Naive thymus-derived CD4-positive, alpha-beta T cell (primary cell): Measurements from ENCODE around the gene TIMP1. TPM values are rescaled to one million over a fixed set of nuclear protein-coding genes. Genes with fewer than 3 reads are reported as not detected.

Source experiments
- ATAC-seq: fragments of 150-1000 bp; cut with Tn5 transposase; 2 replicates; pipeline ENCODE4 v1.10.0; 2021; ENCODE audit warnings: mild to moderate bottlenecking, moderate library complexity
- CTCF ChIA-PET: fragments of 350-600 bp; sonication (Branson Sonifier 250); formaldehyde crosslinking; loops from one replicate; lab custom pipeline; 2021; ENCODE audit warnings: antibody characterized with exemption; lab: Charles Lee
- POLR2A ChIA-PET: fragments of 350-600 bp; sonication (Branson Sonifier 250); formaldehyde crosslinking; loops from one replicate; lab custom pipeline; 2021; ENCODE audit warnings: antibody characterized with exemption, inconsistent platforms; lab: Charles Lee
- DNase-seq, 9 donors: peaks; one replicate each; pipeline versions ENCODE4 v3.0.0 to v3.0.0-alpha.2; 2020 to 2022; ENCODE audit warnings: mixed read lengths in 1 of 9
- H3K27ac ChIP-seq: one replicate; pipeline ENCODE4 v1.7.0; 2013; ENCODE audit warnings: mild to moderate bottlenecking, low read depth, low read length, moderate library complexity
- H3K27me3 ChIP-seq, 2 donors: one replicate each; pipeline ENCODE4 v1.7.0; 2013; ENCODE audit warnings: low read length in 2 of 2, mild to moderate bottlenecking in 2 of 2, moderate library complexity in 2 of 2; ENCODE audit not compliant: control insufficient read depth in 2 of 2, insufficient read depth in 2 of 2
- H3K36me3 ChIP-seq, 3 experiments: 1 replicate in 2 of 3; 2 replicates in 1 of 3; pipeline ENCODE4 v1.7.0; 2013; ENCODE audit warnings: low read length in 3 of 3, mild to moderate bottlenecking in 3 of 3, moderate library complexity in 1 of 3; ENCODE audit not compliant: insufficient read depth in 3 of 3, control insufficient read depth in 2 of 3
- H3K4me1 ChIP-seq, 2 donors: one replicate each; pipeline ENCODE4 v1.7.0; 2013; ENCODE audit warnings: low read length in 2 of 2, mild to moderate bottlenecking in 2 of 2, moderate library complexity in 1 of 2; ENCODE audit not compliant: control insufficient read depth in 2 of 2, insufficient read depth in 2 of 2
- H3K4me3 ChIP-seq: 2 replicates; pipeline ENCODE4 v1.7.0; 2013; ENCODE audit warnings: mild to moderate bottlenecking, low read length
- H3K9me3 ChIP-seq, 3 experiments: 1 replicate in 2 of 3; 2 replicates in 1 of 3; pipeline ENCODE4 v1.7.0; 2013; ENCODE audit warnings: low read length in 3 of 3; ENCODE audit not compliant: control insufficient read depth in 2 of 3
- H3K27ac Mint-ChIP-seq, 9 donors: one replicate each; pipeline ENCODE4 v1.8.0; 2020 to 2022; ENCODE audit warnings: mixed read lengths in 9 of 9, mild to moderate bottlenecking in 8 of 9, moderate library complexity in 5 of 9, inconsistent platforms in 2 of 9
- H3K27me3 Mint-ChIP-seq, 5 donors: one replicate each; pipeline ENCODE4 v1.8.0; 2021 to 2022; ENCODE audit warnings: mixed read lengths in 5 of 5, mild to moderate bottlenecking in 1 of 5
- H3K36me3 Mint-ChIP-seq, 5 donors: one replicate each; pipeline ENCODE4 v1.8.0; 2020 to 2022; ENCODE audit warnings: mixed read lengths in 5 of 5, mild to moderate bottlenecking in 3 of 5, inconsistent platforms in 1 of 5
- H3K4me1 Mint-ChIP-seq, 7 donors: one replicate each; pipeline ENCODE4 v1.8.0; 2020 to 2022; ENCODE audit warnings: mixed read lengths in 7 of 7, mild to moderate bottlenecking in 3 of 7, inconsistent platforms in 1 of 7
- H3K4me3 Mint-ChIP-seq, 10 donors: one replicate each; pipeline ENCODE4 v1.8.0; 2020 to 2022; ENCODE audit warnings: mild to moderate bottlenecking in 10 of 10, mixed read lengths in 10 of 10, moderate library complexity in 6 of 10, inconsistent platforms in 2 of 10
- H3K9me3 Mint-ChIP-seq, 11 donors: one replicate each; pipeline ENCODE4 v1.8.0; 2020 to 2022; ENCODE audit warnings: mixed read lengths in 11 of 11, mild to moderate bottlenecking in 4 of 11, inconsistent platforms in 1 of 11, moderate library complexity in 1 of 11
- intact Hi-C, 2 donors: fragments of 100-400 bp; cut with micrococcal nuclease; formaldehyde crosslinking; loops; one replicate each; pipeline ENCODE4 v1.15.1; 2023
- polyA plus RNA-seq, 2 donors: library from polyadenylated mRNA; unstranded; fragments of 300-500 nt; fragmentation: Illumina TruSeq; gene quantifications; one replicate each; pipeline ENCODE4 v1.2.3, GENCODE V29; 2021
- total RNA-seq, 6 experiments: library from RNA in 5 of 6; stranded (reverse) in 5 of 6; gene quantifications; 1 replicate in 5 of 6; 2 replicates in 1 of 6; pipeline ENCODE4 v1.2.3 and lab custom pipeline; 2021 to 2026

TIMP1 gene
- total and polyA plus RNA-seq, 7 experiments from 2014 or later, result 47.0 to 117 (median 85.2) TPM

GRCh38 chrX:47584714-47585113 lies 2.5 kb downstream of the TIMP1 start:
- Mint-ChIP-seq H3K4me3 (peak overlapping the region in 1 of 10 donors; percentile 3), H3K9me3 (peaks cover 0 to 2% (median 0%) of the 10 kb centered on the region in 11 donors), H3K27ac (peak overlapping the region in 3 of 9 donors; percentile 9 to 87 (median 85)), H3K36me3 (peaks cover 0 to 19% (median 0%) of the 10 kb centered on the region in 5 donors), H3K4me1 (peaks cover 13 to 33% (median 18%) of the 10 kb centered on the region in 7 donors), H3K27me3 (no peaks in the 10 kb centered on the region)
- Histone ChIP-seq H3K27ac (no peak overlapping the region), H3K4me3 (no peak overlapping the region), H3K9me3 (no peaks in the 10 kb centered on the region), H3K36me3 (no peaks in the 10 kb centered on the region), H3K27me3 (no peaks in the 10 kb centered on the region), H3K4me1 (peaks cover 9 to 17% of the 10 kb centered on the region in 2 donors)
- ChIA-PET POLR2A (no interaction called here), CTCF (no interaction called here)
- intact Hi-C loops, result loop anchor here in 1 of 2 donors (5.0 kb wide), 1 partner anchor 38 kb away; no protein-coding TSS in a partner anchor
- ATAC-seq (no peak), DNase-seq (no peak)

GRCh38 chrX:47585273-47585672 lies 3.0 kb downstream of the TIMP1 start:
- H3K27me3 ChIP-seq, result no peaks in the 10 kb centered on the region
- peaks cover 0 to 2% (median 0%) of the 10 kb centered on the region in 11 donors for H3K9me3 Mint-ChIP-seq
- CTCF ChIA-PET, result no interaction called here
- peaks cover 9 to 17% of the 10 kb centered on the region in 2 donors for H3K4me1 ChIP-seq
- POLR2A ChIA-PET, result no interaction called here
- H3K4me1 Mint-ChIP-seq, result peaks cover 10 to 30% (median 18%) of the 10 kb centered on the region in 7 donors
- no peak for DNase-seq
- H3K27ac ChIP-seq, result no peak overlapping the region
- no peak for ATAC-seq
- no peaks in the 10 kb centered on the region for H3K36me3 ChIP-seq
- H3K27ac Mint-ChIP-seq, result no peak overlapping the region
- H3K36me3 Mint-ChIP-seq, result peaks cover 0 to 19% (median 0%) of the 10 kb centered on the region in 5 donors
- H3K27me3 Mint-ChIP-seq, result no peaks in the 10 kb centered on the region
- H3K4me3 Mint-ChIP-seq, result no peak overlapping the region
- intact Hi-C loops, result no loop called here
- H3K9me3 ChIP-seq, result no peaks in the 10 kb centered on the region
- H3K4me3 ChIP-seq, result no peak overlapping the region

- Mint-ChIP-seq H3K4me1 (peaks cover 10 to 27% (median 18%) of the 10 kb centered on the region in 7 donors), H3K4me3 (no peak overlapping the region), H3K27me3 (no peaks in the 10 kb centered on the region), H3K9me3 (peaks cover 0 to 2% (median 0%) of the 10 kb centered on the region in 11 donors), H3K27ac (peak overlapping the region in 1 of 9 donors; percentile 17), H3K36me3 (peaks cover 0 to 19% (median 0%) of the 10 kb centered on the region in 5 donors)
- DNase-seq (no peak), ATAC-seq (no peak)
- intact Hi-C loops, result no loop called here
- Histone ChIP-seq H3K36me3 (no peaks in the 10 kb centered on the region), H3K4me3 (no peak overlapping the region), H3K4me1 (peaks cover 8 to 14% of the 10 kb centered on the region in 2 donors), H3K9me3 (no peaks in the 10 kb centered on the region), H3K27ac (no peak overlapping the region), H3K27me3 (no peaks in the 10 kb centered on the region)
- ChIA-PET POLR2A (interaction anchor here (0.8 kb wide), 1 partner anchor 37 kb away, joined by 3 read pairs; no protein-coding TSS in a partner anchor), CTCF (no interaction called here)
These were observed 4.0 kb downstream of the TIMP1 start for GRCh38 chrX:47586043-47586787.

- ATAC-seq (no peak), DNase-seq (no peak)
- Mint-ChIP-seq H3K27me3 (no peaks in the 10 kb centered on the region), H3K36me3 (peaks cover 0 to 17% (median 0%) of the 10 kb centered on the region in 5 donors), H3K9me3 (peaks cover 0 to 2% (median 0%) of the 10 kb centered on the region in 11 donors), H3K4me1 (peaks cover 5 to 18% (median 9%) of the 10 kb centered on the region in 7 donors), H3K4me3 (no peak overlapping the region), H3K27ac (peak overlapping the region in 2 of 9 donors; percentile 62 to 63)
- intact Hi-C loops, result no loop called here
- Histone ChIP-seq H3K4me3 (no peak overlapping the region), H3K4me1 (peaks cover 0 to 3% of the 10 kb centered on the region in 2 donors), H3K36me3 (no peaks in the 10 kb centered on the region), H3K27ac (no peak overlapping the region), H3K27me3 (no peaks in the 10 kb centered on the region), H3K9me3 (no peaks in the 10 kb centered on the region)
- POLR2A ChIA-PET, result interaction anchor here (0.5 to 0.8 kb wide), 3 partner anchors 10 to 36 kb away, joined by 3 read pairs; no protein-coding TSS in a partner anchor
- CTCF ChIA-PET, result no interaction called here
These were observed 5.1 kb downstream of the TIMP1 start for GRCh38 chrX:47587091-47587891.

GRCh38 chrX:47587906-47588735 lies 5.9 kb downstream of the TIMP1 start:
- ChIA-PET CTCF (no interaction called here), POLR2A (interaction anchor here (0.8 kb wide), 1 partner anchor 9 kb away, joined by 3 read pairs; no protein-coding TSS in a partner anchor)
- no peak overlapping the region for H3K4me3 ChIP-seq
- H3K27ac Mint-ChIP-seq, result peak overlapping the region in 1 of 9 donors; percentile 62
- H3K36me3 ChIP-seq, result no peaks in the 10 kb centered on the region
- no peaks in the 10 kb centered on the region for H3K27me3 ChIP-seq
- no peak for ATAC-seq
- intact Hi-C loops, result no loop called here
- no peaks in the 10 kb centered on the region for H3K9me3 ChIP-seq
- H3K9me3 Mint-ChIP-seq, result peaks cover 0 to 2% (median 0%) of the 10 kb centered on the region in 11 donors
- H3K27me3 Mint-ChIP-seq, result no peaks in the 10 kb centered on the region
- H3K4me3 Mint-ChIP-seq, result no peak overlapping the region
- H3K4me1 Mint-ChIP-seq, result peaks cover 5 to 16% (median 8%) of the 10 kb centered on the region in 7 donors
- no peak for DNase-seq
- H3K27ac ChIP-seq, result no peak overlapping the region
- H3K4me1 ChIP-seq, result no peaks in the 10 kb centered on the region
- peaks cover 0 to 17% (median 0%) of the 10 kb centered on the region in 5 donors for H3K36me3 Mint-ChIP-seq

GRCh38 chrX:47590984-47591383 lies 8.7 kb downstream of the TIMP1 start:
- Mint-ChIP-seq H3K36me3 (peaks cover 0 to under 1% (median 0%) of the 10 kb centered on the region in 5 donors), H3K27me3 (no peaks in the 10 kb centered on the region), H3K4me1 (peaks cover under 1 to 11% (median 10%) of the 10 kb centered on the region in 7 donors), H3K27ac (peak overlapping the region in 1 of 9 donors; percentile 35), H3K9me3 (peaks cover 0 to 5% (median 0%) of the 10 kb centered on the region in 11 donors), H3K4me3 (no peak overlapping the region)
- no peak overlapping the region for H3K4me3 ChIP-seq
- H3K4me1 ChIP-seq, result peaks cover 0 to 3% of the 10 kb centered on the region in 2 donors
- intact Hi-C loops, result no loop called here
- CTCF ChIA-PET, result no interaction called here
- H3K27me3 ChIP-seq, result no peaks in the 10 kb centered on the region
- DNase-seq (no peak), ATAC-seq (no peak)
- no peak overlapping the region for H3K27ac ChIP-seq
- no peaks in the 10 kb centered on the region for H3K9me3 ChIP-seq
- no peaks in the 10 kb centered on the region for H3K36me3 ChIP-seq
- POLR2A ChIA-PET, result no interaction called here
